GM19025 (cell line): ENCODE measurements around the gene NBL1.
A peak's percentile ranks its signal among the peaks of the same experiment; 100 is the strongest.

Experiments
- ATAC-seq: cut with Tn5 transposase; IDR thresholded peaks from one replicate; pipeline ENCODE4 v1.9.1; 2021; ENCODE audit warnings: mild to moderate bottlenecking, low read depth, moderate library complexity; ENCODE audit not compliant: unreplicated experiment

NBL1 gene, protein sequence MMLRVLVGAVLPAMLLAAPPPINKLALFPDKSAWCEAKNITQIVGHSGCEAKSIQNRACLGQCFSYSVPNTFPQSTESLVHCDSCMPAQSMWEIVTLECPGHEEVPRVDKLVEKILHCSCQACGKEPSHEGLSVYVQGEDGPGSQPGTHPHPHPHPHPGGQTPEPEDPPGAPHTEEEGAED

DNA sequence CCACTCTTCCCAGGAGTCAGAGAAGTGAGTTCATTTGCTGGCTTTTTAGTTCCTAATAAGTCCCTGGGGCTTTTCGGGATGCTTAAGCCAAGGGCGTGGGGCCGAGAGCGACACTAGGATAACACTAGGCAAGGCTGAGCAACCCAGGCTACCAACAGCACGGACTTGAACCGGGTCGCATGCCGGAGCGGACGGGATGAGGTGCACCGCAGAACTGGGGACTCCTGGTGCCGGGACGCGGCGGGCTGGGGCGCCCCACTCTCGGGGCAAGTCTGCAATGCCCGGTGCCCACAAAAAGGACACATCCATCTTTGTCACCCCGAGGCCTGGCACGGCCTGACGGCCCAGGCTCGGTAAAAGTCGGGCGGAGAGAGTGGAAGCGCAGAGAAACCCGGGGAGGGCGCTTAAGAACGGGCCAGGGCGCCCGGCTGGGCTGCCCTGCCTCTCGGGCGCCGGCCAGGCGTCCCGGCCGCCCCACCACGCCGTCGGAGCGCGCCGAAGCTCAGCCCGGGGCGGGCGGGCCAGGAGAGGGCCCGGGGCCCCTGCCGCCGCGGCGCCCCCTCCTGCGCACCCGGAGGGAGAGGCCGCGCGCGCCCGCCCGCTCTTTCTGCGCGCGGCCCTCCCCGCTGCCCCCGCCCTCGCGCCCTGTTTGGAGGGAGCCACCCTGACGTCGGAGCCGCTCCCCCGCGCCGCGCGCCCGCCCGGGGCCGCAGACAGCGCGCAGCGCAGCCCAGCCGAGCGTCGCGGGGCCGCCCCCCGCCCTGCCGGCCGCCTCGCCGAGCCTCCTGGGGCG is at the start of gene NBL1:
Gene NBL1, plus strand, starts transcription at position 710 of the 793 bp plus-strand sequence. CDS start 10,720 bp downstream, outside the sequence.
- peak; percentile 55 for ATAC-seq

DNA sequence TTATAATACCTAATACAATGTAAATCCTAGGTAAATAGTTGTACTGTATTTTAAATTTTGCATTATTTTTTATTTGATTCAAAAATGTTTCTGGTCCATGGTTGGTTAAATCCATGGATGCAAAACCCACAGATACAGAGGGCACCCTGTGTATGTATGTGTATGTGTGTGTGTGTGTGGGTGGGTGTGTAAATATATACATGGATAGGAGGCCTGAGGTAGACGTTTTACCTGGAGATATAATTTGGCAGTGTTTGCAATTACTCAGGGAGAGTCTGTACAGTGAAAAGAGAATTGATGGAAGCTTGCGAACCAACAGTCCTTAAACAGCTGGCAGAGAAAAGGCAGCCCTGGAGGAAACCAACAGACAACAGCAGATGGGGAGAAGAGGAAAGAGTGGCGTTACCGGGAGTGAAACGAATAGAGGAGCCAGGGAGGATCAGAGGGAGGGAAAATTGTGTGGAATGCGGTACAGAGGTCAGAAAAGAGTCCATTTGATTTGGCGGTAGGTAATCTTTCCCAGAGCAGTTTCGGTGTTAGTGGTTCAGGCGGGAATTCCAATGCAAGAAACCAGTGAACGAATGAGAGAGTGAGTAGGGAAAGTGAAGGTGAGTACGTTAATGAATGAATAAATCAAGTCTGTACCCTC is 47.9 kb upstream of the NBL1 start:
- no peak for ATAC-seq

DNA sequence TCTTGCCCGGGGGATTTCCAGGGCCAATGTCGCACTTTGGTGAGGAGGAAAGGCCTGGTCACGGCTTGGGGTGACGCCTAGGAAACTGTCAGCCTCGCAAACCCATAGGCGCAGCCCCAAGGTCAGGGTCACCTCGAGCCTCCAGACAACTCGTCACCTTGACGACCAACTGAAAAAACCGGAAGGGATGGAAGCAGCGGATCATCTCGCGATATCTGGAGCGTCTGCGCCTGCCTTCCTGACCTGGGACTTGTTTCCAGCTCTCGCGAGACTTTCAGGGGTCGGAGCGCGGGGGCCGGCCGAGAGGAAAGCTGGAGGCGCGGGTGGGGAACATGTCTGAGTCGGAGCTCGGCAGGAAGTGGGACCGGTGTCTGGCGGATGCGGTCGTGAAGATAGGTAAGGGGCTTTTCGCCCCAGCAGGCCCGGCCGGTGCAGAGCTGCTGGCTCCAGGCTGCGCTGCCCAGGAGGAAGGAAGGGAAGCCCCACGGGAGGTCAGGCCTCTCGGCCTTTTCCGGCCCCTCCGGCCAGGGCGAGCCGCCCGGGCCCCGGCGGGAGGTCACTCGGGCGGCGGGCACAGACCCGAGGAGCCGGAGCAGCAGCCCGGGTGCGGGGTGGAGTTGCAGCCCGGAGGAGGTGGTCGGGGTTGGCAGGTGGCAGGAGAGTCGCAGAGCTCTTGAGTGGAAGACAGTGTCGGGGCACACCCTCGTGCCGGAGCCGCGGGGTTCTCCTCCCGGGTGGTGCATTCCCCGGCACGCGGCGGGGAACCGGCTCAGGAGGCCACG is 47.2 kb upstream of the NBL1 start:
- peak; percentile 79 for ATAC-seq

DNA sequence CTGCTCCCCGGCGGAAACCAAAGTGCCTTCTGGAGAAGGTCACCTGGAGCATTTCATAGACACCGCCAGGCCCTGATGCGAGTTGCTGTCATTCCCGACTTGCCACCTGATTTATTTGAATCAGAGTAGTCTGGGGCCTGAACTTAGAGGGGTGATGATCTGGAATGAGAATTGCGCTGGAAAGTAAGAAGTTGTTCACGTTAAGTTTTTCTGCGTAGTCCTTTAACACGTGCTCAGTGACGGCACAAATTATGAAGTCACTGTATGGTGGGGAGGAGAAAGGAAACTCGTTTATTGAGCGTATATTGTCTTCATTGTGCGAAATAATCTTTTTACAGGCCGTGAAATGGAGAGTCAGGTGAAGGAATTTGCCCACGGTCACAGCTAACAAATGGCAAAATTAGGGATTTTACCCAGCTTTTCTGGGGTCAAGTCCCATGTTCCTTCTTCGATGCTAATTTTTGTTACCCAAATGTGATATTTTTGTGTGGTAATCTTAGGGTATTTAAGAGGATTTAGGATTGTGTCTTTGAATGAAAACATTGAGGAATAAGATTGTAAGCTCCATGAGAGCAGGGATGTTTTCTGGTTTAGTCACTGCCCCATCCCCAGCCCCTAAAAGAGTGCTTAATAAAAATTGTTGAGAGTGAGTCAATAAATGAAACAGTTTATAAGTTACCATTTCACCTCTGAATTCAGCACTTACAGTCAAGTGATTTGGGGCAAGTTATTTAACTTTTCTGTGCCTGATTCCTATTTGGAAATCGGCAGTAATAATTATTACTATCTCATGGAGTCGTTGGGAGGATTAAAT is 46.4 kb upstream of the NBL1 start:
- no peak for ATAC-seq

DNA sequence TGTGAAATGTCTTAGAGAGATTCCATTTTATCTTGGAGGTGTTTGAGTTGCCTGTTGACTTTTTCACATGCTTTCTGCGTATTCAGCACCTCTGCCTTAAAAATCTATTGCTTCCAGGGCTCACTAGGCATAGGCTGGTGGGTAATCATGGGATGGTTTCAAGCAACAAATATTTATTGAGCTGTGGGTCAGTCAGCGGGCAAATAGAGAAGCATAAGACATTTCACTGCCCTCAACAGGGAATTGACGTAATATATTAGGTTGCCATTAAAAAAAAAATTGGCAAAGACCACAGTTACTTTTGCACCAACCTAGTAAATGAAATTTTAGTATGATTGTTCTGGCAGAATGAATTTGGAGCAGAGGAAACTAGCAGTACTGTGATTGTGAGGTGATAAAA is 44.3 kb upstream of the NBL1 start:
- ATAC-seq = no peak

DNA sequence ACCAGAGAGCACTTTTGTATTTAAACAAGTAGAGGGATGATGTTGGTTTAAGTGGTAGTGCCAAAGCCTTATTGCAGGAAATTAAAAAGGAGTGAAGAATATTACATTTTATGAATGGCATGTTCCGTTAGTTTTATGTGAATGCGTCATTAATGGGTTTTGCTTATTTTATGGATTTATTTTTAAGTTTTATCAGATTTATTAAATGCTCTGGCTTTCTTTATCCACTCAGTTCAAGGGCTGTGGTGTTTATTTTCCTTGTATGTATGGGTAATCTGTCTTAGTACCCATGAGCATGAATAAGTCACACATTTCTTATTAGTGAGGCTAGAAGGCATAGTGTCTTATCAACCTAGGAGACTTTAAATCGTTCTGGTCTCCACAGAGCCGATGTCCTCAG is 41.6 kb upstream of the NBL1 start:
- ATAC-seq = no peak

DNA sequence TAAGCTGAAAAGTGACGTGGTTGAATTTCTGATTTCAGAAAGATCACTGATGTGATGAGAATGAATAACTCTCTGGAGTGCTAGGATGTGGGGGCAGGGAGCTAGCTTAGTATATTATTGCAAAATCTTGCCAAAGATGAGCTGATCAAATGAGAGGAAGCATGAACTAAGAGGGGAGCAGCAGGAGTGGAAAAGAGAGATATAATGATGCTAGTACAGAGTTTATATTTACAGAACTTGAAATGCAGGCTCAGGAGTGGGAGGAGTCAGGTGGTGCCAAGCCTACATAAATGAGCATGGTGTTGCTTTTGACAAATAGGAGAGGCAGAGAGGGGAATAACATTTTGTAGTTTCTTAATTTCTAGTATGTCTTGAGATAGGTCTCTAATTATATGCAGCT is 38.1 kb upstream of the NBL1 start:
- ATAC-seq = no peak

DNA sequence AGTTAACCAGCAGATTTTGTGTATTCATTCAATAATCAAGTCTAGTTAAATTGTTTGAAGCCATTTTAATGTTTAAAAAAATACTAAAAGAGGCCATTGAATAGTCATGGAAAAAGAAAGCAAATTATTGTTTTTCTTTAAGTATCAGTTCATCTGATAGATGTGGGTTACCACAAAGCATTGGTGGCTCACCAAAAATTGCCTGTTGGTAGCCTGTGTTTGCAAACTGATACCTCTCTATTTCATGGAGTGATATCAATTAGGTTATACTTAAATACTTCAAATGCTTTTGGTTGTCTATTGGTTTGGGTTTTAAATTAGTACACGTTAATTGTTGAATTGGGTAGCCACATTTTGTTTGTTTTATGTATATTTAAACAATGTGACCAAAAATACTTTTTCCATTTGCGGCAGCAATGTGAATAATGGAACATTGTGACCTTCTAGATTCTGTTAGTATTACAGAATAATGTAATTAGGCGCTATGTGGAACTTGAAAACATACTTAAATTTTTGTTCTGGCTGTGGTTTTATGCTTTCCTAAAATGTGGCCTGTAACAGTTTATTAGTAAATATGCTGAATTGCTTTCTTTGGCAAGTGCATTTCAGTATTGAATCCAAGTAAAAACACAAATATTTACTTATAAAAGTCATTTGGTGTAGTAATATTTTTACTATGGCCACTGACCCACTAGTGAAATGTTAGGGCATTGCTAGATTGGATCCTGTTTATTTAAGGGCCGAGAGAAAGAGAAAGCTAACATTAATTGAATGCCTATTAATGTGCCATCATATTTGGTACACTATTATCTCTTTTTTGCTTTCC is 37.1 kb upstream of the NBL1 start:
- ATAC-seq = no peak

DNA sequence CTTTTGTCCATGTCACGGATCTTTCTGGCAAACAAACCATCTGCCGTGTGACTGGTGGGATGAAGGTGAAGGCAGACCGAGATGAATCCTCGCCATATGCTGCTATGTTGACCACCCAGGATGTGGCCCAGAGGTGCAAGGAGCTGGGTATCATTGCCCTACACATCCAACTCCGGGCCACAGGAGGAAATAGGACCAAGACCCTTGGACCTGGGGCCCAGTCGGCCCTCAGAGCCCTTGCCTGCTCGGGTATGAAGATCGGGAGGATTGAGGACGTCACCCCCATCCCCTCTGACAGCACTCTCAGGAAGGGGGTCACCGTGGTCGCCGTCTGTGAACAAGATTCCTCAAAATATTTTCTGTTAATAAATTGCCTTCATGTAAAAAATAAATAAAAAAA is 35.9 kb upstream of the NBL1 start:
- ATAC-seq = no peak

DNA sequence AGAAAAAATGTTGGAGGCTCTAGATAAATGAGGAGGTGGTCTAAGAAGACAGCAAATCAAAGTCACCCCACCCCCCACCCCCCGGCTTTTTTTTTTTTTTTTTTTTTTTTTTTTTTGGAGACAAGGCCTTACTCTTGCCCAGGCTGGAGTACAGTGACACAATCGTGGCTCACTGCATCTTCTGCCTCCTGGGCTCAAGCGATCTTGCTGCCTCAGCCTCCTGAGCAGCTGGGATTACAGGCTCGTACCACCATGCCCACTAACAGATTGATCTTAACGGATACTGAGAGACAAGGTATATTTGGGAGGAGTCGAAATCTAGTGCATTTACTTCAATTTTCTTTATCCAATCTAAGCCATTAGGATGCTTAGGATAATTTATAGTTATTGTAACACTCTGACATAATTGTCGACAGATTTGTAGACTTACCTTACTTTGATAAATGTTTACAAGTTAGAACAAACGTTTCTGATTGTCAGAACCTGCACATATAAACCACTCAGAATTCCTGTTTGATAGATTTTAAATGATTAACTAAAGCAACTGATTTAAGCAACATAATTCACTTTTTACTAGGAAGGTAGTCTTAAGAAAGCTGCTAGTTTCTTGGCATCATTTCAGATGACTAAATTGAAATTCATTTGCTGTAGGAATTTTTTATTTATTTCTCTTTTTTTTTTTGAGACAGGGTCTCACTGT is 33.7 kb upstream of the NBL1 start:
- ATAC-seq = no peak

DNA sequence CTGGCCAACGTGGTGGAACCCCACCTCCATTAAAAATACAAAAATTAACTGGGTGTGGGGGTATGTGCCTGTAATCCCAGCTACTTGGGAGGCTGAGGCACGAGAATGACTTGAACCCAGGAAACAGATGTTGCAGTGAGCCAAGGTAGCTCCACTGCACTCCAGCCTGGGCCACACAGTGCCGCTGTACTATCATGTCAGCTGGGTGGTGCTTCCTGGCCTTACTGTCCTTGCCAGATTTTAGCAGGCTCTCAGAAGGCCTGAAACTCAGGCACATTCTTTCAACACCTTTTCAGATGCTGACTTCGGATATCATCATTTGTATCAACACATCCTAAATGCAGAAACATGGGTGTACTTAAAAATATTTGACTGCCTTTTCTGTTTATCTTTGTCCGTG is 31.6 kb upstream of the NBL1 start:
- no peak for ATAC-seq

DNA sequence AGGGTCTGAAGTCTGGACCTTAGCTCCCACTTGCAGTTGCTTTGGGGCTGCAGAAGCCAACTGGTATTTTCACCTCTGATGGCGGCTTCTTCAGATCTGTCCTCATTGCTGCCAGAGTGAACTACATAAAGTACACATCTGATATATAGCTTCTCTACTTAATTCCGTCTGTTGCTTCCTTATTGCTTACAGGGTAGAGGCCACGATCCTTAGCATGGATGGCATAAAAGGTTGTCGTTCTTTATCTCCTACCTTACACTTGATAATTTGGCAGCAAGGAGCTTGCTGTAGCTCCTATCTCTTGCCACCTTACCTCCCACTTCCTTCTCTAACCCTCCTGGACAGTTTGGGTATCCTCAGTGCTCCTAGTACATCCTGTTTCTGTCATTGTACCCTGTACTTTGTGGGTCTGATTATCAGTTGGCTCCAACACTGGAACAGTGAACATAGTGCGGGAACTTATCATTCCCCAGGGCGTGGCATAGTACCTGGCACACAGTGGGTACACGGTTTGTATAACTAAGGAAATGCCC is 30.9 kb upstream of the NBL1 start:
- ATAC-seq = no peak

DNA sequence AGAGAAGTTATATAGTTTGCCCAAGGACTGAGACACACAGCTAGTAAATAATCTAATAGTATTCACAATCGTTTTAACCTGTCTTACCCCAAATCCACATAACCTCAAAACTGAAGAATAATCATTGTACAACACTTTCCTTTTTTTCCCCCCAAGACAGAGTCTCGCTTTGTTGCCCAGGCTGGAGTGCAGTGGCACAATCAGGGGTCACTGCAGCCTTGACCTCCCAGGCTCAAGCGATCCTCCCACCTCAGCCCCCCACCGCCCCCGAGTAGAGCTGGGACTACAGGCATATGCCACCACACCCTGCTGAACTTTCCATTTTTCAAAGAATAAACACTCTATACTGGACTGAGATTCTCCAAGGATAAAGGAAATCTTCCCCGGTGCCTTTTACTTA is 28.7 kb upstream of the NBL1 start:
- ATAC-seq = no peak

DNA sequence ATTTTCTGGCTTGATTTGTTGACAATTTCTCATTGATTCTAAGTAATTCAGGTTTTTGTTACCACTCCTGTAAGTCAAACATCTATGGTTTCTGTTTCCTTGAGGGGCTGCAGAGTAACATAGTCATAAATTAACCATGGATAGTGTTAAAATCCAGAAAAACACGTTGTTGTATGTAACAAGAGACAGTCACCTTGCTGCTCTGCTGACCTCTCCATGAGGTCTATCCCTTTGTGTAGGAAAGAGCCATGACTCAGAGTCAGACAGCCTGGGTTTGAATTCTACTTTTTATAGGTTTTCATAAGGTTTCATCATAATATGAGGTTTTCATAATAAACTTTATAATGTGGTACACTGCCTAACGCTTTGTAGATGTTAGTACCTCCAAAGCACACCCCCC is 27.6 kb upstream of the NBL1 start:
- ATAC-seq = no peak

DNA sequence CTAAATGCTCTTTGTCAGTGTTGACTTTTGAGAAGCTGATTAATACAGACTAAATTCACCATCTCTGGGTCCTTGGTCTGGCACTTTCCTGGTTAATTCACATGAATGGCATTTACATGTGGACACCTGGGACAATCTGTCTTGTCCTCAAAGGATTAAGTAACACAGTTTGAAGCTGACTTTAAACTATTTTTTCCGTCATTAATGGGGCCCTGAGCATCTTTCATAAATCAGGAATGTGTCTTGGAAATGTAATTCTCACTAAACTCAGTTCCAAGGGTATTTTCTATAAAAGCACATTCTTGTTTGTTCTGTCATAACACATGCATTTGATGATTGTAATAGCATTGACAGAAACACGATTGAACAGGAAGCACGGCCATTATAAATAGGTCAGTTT is 26.7 kb upstream of the NBL1 start:
- ATAC-seq = no peak

DNA sequence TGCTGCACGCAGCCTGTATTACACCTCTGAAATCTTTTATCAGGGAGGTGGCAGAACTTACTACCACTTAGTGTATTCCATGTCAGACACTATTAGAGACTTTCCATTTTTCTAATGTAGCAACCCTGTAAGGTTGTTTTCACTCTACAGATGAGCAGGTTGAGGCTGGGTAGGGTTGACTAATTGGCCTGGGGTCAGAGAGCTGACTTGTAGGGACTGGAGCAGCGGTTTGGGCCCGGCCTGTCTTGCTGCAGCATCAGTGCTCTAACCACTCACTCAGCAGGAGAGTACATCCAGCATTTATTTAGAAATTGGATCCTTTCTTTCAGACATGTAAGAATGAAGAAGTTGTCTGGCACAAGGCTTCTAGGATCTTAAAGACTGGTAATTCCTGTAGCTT is 25.7 kb upstream of the NBL1 start:
- no peak for ATAC-seq

DNA sequence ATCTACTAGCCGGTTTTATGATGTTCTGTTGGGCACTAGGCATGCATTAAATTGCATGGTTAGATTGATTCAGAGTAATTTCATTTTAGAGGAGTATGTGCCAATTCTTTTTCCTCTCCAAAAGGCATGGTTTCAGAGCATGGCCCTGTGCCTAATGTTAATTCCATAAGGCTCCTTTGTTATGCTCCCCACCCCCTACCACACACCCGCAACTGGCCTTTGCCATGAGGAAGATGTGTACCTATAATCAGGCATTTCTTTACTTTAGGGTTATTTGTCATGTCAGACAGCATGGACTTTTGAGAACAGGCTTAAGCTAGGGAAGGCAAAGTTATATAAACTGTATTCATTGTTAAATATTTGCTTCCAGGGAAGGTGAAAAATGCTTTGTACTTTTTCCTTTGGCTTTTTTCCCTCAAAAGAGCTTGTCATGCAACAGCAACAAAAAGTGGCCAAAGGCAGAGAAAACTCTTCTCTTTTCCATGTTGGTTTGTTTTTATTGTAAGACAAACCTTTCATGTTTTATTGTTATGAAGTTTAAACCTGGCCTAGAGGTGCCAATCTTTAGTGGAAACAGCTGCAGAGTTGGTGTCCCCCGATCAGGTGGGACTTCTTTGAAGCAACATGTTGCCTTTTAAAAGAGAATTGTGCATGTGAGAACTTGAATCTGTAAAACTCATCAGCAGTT is 24.3 kb upstream of the NBL1 start:
- ATAC-seq = no peak

DNA sequence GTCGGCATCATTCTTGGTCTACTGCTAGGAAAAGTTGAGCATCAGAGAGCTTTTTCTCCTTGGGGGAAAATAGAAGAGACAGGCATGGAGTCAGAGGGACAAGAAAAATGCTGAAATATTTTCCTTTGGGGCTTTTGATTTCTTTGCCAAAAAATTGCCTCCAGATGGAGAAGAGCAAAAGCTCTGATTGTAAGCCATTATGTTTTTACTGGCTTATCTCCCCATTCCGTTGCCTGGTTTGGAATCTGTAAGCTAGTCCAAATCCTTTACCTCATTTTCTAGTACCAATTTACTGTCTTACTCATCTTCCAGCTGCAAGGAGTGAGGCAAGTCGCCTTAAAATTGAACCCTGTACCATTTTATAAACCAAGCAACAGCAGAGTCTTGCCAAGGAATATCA is 23.3 kb upstream of the NBL1 start:
- ATAC-seq = no peak
